Activated naive CD4-positive, alpha-beta T cell treated with anti-CD3 and anti-CD28 coated beads, Interleukin-2, amount 50 U/mL, for 24 hours (primary cell): Measurements from ENCODE around the gene RAD51D.

ENCODE experiments used
- H3K27ac Mint-ChIP-seq: one replicate; pipeline ENCODE4 v1.8.0; 2021; ENCODE audit warnings: mild to moderate bottlenecking, mixed read lengths
- H3K27me3 Mint-ChIP-seq: one replicate; pipeline ENCODE4 v1.8.0; 2021; ENCODE audit warnings: mixed read lengths
- H3K36me3 Mint-ChIP-seq: one replicate; pipeline ENCODE4 v1.8.0; 2021; ENCODE audit warnings: mixed read lengths
- H3K4me1 Mint-ChIP-seq: one replicate; pipeline ENCODE4 v1.8.0; 2021; ENCODE audit warnings: mixed read lengths
- H3K4me3 Mint-ChIP-seq: one replicate; pipeline ENCODE4 v1.8.0; 2021; ENCODE audit warnings: mild to moderate bottlenecking, mixed read lengths
- H3K9me3 Mint-ChIP-seq: one replicate; pipeline ENCODE4 v1.8.0; 2021; ENCODE audit warnings: mixed read lengths

The RAD51D gene

DNA sequence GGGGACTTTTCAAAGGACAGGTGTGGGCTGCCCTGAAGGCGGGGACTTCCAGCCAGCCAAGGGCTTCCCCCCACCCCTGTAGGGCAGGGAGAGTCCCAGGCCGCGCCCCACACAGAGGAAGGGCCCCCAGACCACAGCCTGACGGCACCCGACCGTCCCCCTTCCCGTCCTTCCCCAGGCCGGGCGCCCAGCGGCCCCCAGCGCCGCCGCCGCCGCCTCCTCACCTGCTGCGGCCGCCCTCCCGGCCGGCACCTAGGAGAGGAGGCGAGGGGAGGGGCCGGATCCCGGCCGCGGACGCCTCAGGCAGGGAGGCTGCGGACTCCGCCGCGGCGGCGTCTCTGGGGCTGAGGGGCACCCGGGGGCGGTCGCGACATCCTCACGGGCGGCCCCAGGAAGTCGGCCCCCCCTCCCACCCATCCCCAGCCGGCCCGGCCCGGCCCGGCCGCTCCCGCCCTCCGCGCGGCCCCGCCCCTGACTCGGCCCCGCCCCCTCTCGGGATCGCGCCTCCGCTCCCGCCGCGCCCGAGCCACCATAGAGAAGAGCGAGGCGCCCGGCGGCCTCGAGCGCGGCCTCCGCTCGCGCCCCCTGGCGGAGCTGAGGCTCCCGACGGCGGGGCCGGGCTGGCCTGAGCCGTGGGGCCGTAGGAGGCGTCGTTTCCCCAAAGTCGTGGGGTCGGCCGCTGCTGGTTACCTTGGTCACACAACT, 30.6 kb downstream of the RAD51D start:
- Mint-ChIP-seq H3K9me3 (no peaks in the 10 kb centered on the region), H3K27ac (peak overlapping the region; percentile 96), H3K4me1 (peaks cover 56% of the 10 kb centered on the region), H3K36me3 (no peaks in the 10 kb centered on the region), H3K4me3 (peak overlapping the region; percentile 93), H3K27me3 (no peaks in the 10 kb centered on the region)

- Mint-ChIP-seq H3K4me1 (peaks cover 62% of the 10 kb centered on the region), H3K9me3 (no peaks in the 10 kb centered on the region), H3K27ac (peak overlapping the region; percentile 92), H3K27me3 (no peaks in the 10 kb centered on the region), H3K36me3 (no peaks in the 10 kb centered on the region), H3K4me3 (peak overlapping the region; percentile 93)
Observed at GRCh38 chr17:35088356-35088880, 31.2 kb downstream of the RAD51D start.

DNA sequence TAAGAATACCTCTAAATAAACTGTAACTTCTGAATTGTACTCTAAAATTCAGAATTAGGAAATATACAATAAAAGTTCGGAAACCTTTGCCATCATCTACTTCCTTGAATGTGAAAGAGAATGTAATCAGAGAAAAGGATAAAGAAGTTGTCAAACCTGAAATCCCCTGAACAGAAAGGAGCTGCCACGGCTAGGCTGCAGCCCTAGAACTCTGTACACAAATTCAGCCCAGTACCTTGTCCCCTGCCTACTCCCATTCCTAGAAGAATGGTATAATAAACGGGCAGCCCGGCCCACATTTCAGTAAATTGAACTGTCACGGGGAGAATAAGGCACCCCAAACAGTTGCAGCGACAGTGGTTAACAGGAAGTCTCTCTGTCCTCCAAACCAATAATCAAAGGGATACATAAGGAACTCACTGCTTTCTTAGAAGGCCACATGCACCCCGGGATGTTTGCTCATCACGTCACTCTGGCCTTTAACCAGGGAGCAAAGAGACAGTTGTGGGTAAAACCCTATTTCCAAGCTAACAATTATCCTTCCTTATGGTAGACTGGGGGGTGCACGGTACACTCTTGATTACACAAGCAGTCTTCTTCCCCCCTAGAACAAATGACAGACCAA, 31.8 kb downstream of the RAD51D start:
- Mint-ChIP-seq H3K4me3 (peak overlapping the region; percentile 93), H3K27ac (peak overlapping the region; percentile 92), H3K27me3 (no peaks in the 10 kb centered on the region), H3K9me3 (no peaks in the 10 kb centered on the region), H3K36me3 (no peaks in the 10 kb centered on the region), H3K4me1 (peaks cover 68% of the 10 kb centered on the region)

- peaks cover 76% of the 10 kb centered on the region for H3K4me1 Mint-ChIP-seq
- no peaks in the 10 kb centered on the region for H3K9me3 Mint-ChIP-seq
- peak overlapping the region; percentile 93 for H3K4me3 Mint-ChIP-seq
- H3K27ac Mint-ChIP-seq: peak overlapping the region; percentile 69
- H3K27me3 Mint-ChIP-seq: no peaks in the 10 kb centered on the region
- no peaks in the 10 kb centered on the region for H3K36me3 Mint-ChIP-seq
Observed at GRCh38 chr17:35086931-35087573, 32.6 kb downstream of the RAD51D start.

DNA sequence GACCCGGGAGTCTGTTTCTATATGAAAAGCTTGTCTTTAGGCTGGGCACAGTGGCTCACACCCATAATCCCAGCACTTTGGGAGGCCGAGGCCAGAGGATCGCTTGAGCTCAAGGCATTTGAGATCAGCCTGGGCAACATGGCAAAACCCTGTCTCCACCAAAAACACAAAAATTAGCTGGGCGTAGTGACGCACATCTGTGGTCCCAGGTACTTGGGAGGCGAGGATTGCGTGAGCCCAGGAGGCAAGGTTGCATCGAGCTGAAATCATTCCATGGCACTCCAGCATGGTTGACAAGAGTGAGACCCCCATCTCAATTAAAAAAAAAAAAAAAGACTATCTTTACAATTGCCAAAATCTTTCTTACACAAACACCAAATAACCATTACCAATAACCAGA, 33.5 kb downstream of the RAD51D start:
- Mint-ChIP-seq H3K27ac (peak overlapping the region; percentile 69), H3K4me3 (peak overlapping the region; percentile 30)

DNA sequence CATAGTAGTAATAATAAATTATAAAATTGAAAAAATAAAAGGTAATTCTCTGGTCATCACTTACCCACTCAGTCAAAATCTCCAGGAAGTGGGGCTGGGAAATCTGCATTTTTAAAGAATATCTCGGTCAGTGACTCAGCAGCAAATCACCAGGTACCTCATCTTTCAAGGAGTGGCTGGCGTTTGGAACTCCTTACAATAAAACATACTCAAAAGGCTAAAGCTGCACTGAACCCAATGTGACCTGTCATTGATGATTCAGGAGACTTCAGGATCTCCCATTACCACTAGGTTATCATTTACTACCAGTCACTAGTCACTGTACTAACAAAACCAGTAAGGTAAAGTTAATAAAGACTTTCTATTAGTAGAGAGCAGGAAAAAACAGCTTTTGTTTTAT, 34.7 kb downstream of the RAD51D start:
- Mint-ChIP-seq H3K4me3 (peak overlapping the region; percentile 51), H3K9me3 (no peaks in the 10 kb centered on the region), H3K27ac (peak overlapping the region; percentile 65), H3K36me3 (no peaks in the 10 kb centered on the region), H3K27me3 (no peaks in the 10 kb centered on the region), H3K4me1 (peaks cover 84% of the 10 kb centered on the region)

More for the DNA sequence above, 33.5 kb downstream of the RAD51D start:
- Mint-ChIP-seq H3K9me3 (no peaks in the 10 kb centered on the region), H3K27me3 (no peaks in the 10 kb centered on the region), H3K36me3 (no peaks in the 10 kb centered on the region), H3K4me1 (peaks cover 82% of the 10 kb centered on the region)

GRCh38 chr17:35083071-35083470, 36.6 kb downstream of the RAD51D start:
- H3K27ac Mint-ChIP-seq: peak overlapping the region; percentile 97
- peak overlapping the region; percentile 78 for H3K4me3 Mint-ChIP-seq
- H3K9me3 Mint-ChIP-seq: no peaks in the 10 kb centered on the region
- no peaks in the 10 kb centered on the region for H3K27me3 Mint-ChIP-seq
- H3K36me3 Mint-ChIP-seq: no peaks in the 10 kb centered on the region
- H3K4me1 Mint-ChIP-seq: peaks cover 86% of the 10 kb centered on the region

GRCh38 chr17:35082073-35082657, 37.5 kb downstream of the RAD51D start:
- Mint-ChIP-seq H3K4me3 (peak overlapping the region; percentile 78), H3K4me1 (peaks cover 86% of the 10 kb centered on the region), H3K27ac (peak overlapping the region; percentile 97), H3K9me3 (no peaks in the 10 kb centered on the region), H3K36me3 (no peaks in the 10 kb centered on the region), H3K27me3 (no peaks in the 10 kb centered on the region)

- Mint-ChIP-seq H3K9me3 (no peaks in the 10 kb centered on the region), H3K36me3 (no peaks in the 10 kb centered on the region), H3K4me1 (peaks cover 83% of the 10 kb centered on the region), H3K27me3 (no peaks in the 10 kb centered on the region), H3K4me3 (no peak overlapping the region), H3K27ac (peak overlapping the region; percentile 55)
Observed at GRCh38 chr17:35081638-35082037, 38.0 kb downstream of the RAD51D start.

- Mint-ChIP-seq H3K36me3 (peaks cover 1% of the 10 kb centered on the region), H3K27ac (no peak overlapping the region), H3K9me3 (no peaks in the 10 kb centered on the region), H3K4me1 (peaks cover 74% of the 10 kb centered on the region), H3K4me3 (no peak overlapping the region), H3K27me3 (no peaks in the 10 kb centered on the region)
Observed at GRCh38 chr17:35080536-35080935, 39.1 kb downstream of the RAD51D start.

DNA sequence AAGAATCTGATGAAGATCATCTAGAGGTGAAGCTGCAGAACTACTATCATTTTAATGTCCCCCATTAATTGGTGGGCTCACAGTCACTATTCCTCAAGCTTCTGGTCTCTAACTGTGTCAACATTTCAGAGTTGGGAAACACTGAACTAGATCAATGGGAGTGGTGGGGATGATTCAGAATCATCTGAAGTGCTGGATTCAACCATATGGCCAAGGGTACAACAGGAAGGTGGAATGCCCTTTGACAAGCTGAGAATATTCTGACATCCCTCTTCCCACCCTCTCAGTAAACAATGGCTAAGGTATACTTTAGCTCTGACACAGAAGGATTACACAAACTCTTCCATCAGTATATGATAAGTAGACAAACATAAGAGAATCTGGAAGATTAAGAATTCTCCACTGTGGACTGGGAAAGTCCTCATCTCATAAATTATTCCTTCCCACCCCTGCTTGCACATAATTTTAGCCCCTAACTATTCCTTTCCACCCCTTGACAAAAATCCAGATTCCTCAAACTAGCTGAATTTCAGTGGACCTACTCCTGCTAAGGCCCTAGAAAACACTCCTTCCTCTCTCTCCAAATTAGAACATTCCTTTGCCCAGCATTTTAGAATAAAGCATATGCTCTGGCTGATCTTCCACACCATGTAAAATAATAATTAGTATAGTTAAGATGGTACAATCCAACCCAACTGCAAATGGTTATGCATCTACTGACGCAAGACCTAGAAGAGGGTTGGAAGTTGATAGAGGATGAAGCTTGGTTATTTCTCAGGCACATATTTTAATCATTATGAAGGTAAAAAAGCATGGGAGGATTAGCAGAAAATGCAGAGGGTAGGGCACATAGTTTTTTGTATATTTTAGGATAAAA, 39.9 kb downstream of the RAD51D start:
- H3K36me3 Mint-ChIP-seq: peaks cover 1% of the 10 kb centered on the region
- H3K4me1 Mint-ChIP-seq: peaks cover 74% of the 10 kb centered on the region
- H3K9me3 Mint-ChIP-seq: no peaks in the 10 kb centered on the region
- H3K27ac Mint-ChIP-seq: peak overlapping the region; percentile 9
- no peak overlapping the region for H3K4me3 Mint-ChIP-seq
- no peaks in the 10 kb centered on the region for H3K27me3 Mint-ChIP-seq

DNA sequence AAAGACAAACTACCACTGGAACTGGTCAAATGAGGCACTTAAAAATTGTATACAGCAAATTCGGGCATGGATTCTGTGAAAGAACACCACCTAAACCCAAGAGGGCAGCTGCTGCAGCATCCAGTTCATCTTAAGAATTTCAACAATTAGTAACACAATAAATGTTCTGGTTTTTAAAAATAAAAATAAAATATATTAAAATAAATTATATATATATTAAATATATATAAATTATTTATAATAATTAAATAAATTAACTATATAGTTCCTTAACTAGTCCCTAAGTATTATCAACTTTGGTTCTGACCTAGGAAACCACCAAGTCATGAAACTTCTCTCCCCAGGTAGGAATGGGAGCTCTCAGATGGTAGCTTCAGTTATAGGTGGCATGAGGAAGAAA, 42.8 kb downstream of the RAD51D start:
- Mint-ChIP-seq H3K27me3 (no peaks in the 10 kb centered on the region), H3K27ac (no peak overlapping the region), H3K36me3 (peaks cover 1% of the 10 kb centered on the region), H3K9me3 (no peaks in the 10 kb centered on the region), H3K4me1 (peaks cover 80% of the 10 kb centered on the region), H3K4me3 (no peak overlapping the region)

DNA sequence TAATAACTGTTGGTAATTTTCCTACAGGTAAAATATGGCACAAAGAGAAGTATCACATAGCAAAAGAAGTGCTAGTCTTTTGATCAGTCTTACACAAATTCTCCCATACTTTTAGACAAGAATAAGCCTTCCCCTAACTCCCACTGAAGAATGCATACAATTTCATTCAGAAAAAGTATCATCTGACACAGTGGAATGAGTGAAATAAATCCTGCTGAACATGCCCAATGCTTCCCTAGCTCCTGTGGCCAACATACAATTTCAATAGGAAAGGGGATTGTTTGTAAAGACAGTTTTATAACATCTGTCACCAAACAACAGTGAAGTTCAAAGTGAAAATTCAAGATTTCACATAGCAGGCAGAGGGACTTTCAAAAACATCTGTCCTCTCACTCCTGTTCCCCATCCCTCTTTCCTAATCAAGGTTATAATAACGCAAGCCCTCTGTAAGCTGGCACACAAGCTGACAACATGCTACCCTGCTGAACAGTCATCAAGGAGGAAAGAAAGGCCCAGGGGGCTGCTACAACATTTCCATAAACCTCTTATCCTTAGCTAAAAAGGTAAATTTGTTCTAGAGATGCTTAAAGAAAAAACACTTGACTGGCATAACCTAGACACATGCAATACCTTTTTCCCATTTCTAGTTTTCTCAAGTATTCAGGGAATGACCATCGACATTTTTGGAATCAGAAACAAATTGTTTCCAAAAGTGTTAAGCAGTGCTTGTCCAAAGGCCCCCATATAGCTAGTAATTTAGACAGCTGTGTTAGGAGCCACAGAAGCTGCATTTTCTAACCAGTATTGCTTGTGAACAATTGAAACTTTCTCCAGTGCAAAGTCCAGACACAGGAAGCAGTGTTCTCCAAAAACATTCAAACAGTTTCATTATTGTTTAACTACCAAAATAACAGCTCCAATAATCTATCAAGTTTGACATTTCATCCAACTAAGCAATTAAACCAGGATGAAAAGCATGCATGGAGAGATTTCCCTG, 44.7 kb downstream of the RAD51D start:
- H3K36me3 Mint-ChIP-seq: peaks cover 4% of the 10 kb centered on the region
- H3K27me3 Mint-ChIP-seq: no peaks in the 10 kb centered on the region
- H3K9me3 Mint-ChIP-seq: no peaks in the 10 kb centered on the region
- peaks cover 71% of the 10 kb centered on the region for H3K4me1 Mint-ChIP-seq
- peak overlapping the region; percentile 63 for H3K4me3 Mint-ChIP-seq
- peak overlapping the region; percentile 92 for H3K27ac Mint-ChIP-seq
